ENCODE results near the gene NSMCE1.

NSMCE1 gene

GRCh38 chr16:27268376-27269299 is at the start of gene NSMCE1:
Gene NSMCE1, minus strand, starts transcription at chr16:27268772. Its CDS starts 11,202 bp downstream, at chr16:27257570.
- DNase-seq: peak; percentile 97

GRCh38 chr16:27317738-27318391 is 49.3 kb upstream of the NSMCE1 start:
- peak; percentile 31 for DNase-seq

GRCh38 chr16:27317320-27317719 is 48.7 kb upstream of the NSMCE1 start:
- no peak for DNase-seq

GRCh38 chr16:27316038-27316680 is 47.6 kb upstream of the NSMCE1 start:
- no peak for DNase-seq

GRCh38 chr16:27315333-27316037 is 46.9 kb upstream of the NSMCE1 start:
- DNase-seq: peak; percentile 58

- no peak for DNase-seq
Observed at GRCh38 chr16:27314986-27315332, 46.4 kb upstream of the NSMCE1 start.

GRCh38 chr16:27314161-27314723 is 45.7 kb upstream of the NSMCE1 start:
- peak; percentile 56 for DNase-seq

GRCh38 chr16:27313422-27314160 is 45.0 kb upstream of the NSMCE1 start, which contains the start of gene IL4R:
Gene IL4R, plus strand, starts transcription at chr16:27313974. Its CDS starts 26,230 bp downstream, at chr16:27340204.
- peak; percentile 62 for DNase-seq

GRCh38 chr16:27312580-27313421 is 44.2 kb upstream of the NSMCE1 start:
- DNase-seq: no peak

- DNase-seq: no peak
Observed at GRCh38 chr16:27311897-27312303, 43.3 kb upstream of the NSMCE1 start.

- DNase-seq: no peak
Observed at GRCh38 chr16:27311448-27311830, 42.9 kb upstream of the NSMCE1 start.

- no peak for DNase-seq
Observed at GRCh38 chr16:27310576-27311447, 42.2 kb upstream of the NSMCE1 start.

- no peak for DNase-seq
Observed at GRCh38 chr16:27308792-27309191, 40.2 kb upstream of the NSMCE1 start.

GRCh38 chr16:27305839-27306442 is 37.4 kb upstream of the NSMCE1 start:
- DNase-seq: no peak

GRCh38 chr16:27304881-27305745 is 36.5 kb upstream of the NSMCE1 start:
- no peak for DNase-seq

- no peak for DNase-seq
Observed at GRCh38 chr16:27304102-27304501, 35.5 kb upstream of the NSMCE1 start.

- no peak for DNase-seq
Observed at GRCh38 chr16:27303256-27304100, 34.9 kb upstream of the NSMCE1 start.

All from activated CD4-positive, alpha-beta T cell treated with anti-CD3 and anti-CD28 coated beads, Interleukin-2, amount 50 U/mL, for 1 hour (primary cell).